Measurements from ENCODE around the gene TGFB2. TPM values are rescaled to one million over a fixed set of nuclear protein-coding genes. Genes with fewer than 3 reads are reported as not detected.

Gene TGFB2
- total and polyA plus RNA-seq, 8 donors: 0.35 to 13.6 (median 2.3) TPM; not detected in 1

DNA sequence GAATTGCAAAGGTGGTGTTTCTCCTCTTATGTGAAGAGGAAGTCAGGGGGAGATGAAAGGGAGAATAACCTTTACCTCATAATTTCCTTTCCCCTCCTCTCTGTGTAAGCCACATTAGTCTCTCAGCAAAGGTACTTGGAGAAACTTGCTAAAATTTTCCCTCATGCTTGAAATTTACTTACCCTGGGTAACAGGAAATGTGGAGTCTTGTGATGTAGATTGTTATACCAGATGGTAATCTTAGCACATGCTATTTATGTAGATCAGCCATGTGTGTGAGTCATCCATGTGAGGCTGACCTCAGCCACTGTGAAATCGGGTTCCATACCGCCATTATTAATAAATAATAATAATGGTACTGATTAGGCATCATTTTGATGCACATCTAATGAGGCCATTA lies 128.4 kb downstream of the TGFB2 start:
- H3K36me3 ChIP-seq: no peaks in the 10 kb centered on the region
- DNase-seq: no peak
- H3K27ac ChIP-seq: no peak overlapping the region
- intact Hi-C loops (cut with DNase I; ENCODE audit: low total_unique reads): no loop called here
- no peaks in the 10 kb centered on the region for H3K9me3 ChIP-seq
- peaks cover 0 to 13% (median 0%) of the 10 kb centered on the region in 4 donors for H3K4me1 ChIP-seq
- 57 to 75% (median 67%) methylated on average over 2 of the region's 2 CpGs for WGBS, 5 donors
- no peaks in the 10 kb centered on the region for H3K27me3 ChIP-seq
- TF ChIP-seq EP300 (IDR thresholded peaks at IDR 0.05) (no peak), POLR2AphosphoS5 (IDR thresholded peaks at IDR 0.05) (no peak), POLR2A (IDR thresholded peaks at IDR 0.05) (no peak)
- TF ChIP-seq, protein P1, sequence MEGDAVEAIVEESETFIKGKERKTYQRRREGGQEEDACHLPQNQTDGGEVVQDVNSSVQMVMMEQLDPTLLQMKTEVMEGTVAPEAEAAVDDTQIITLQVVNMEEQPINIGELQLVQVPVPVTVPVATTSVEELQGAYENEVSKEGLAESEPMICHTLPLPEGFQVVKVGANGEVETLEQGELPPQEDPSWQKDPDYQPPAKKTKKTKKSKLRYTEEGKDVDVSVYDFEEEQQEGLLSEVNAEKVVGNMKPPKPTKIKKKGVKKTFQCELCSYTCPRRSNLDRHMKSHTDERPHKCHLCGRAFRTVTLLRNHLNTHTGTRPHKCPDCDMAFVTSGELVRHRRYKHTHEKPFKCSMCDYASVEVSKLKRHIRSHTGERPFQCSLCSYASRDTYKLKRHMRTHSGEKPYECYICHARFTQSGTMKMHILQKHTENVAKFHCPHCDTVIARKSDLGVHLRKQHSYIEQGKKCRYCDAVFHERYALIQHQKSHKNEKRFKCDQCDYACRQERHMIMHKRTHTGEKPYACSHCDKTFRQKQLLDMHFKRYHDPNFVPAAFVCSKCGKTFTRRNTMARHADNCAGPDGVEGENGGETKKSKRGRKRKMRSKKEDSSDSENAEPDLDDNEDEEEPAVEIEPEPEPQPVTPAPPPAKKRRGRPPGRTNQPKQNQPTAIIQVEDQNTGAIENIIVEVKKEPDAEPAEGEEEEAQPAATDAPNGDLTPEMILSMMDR (IDR thresholded peaks at IDR 0.05): no peak
- no peak overlapping the region for H3K4me3 ChIP-seq

DNA sequence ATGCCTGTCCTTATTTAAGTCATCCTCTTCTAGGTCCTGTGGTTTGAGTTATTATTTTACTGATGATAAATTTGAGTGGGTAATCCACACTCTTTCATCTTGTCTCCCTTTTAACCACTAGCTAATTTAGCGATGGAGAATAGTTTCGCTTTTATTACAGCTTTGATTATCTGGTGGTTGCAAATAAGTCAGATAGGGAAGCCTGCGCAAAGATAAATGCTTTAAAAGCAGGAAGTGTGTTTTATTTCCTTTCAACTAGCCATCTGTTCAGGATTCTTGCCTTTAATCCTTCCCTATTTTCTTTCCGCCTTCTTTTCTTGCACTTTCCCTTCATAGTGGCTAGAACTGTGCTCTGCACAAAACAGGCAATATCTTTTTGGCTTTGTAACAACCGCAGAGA lies 129.0 kb downstream of the TGFB2 start:
- Histone ChIP-seq H3K36me3 (no peaks in the 10 kb centered on the region), H3K27ac (no peak overlapping the region), H3K9me3 (no peaks in the 10 kb centered on the region), H3K4me1 (peaks cover 0 to 13% (median 0%) of the 10 kb centered on the region in 4 donors), H3K27me3 (no peaks in the 10 kb centered on the region), H3K4me3 (no peak overlapping the region)
- intact Hi-C loops (cut with DNase I; ENCODE audit: low total_unique reads): no loop called here
- no peak for DNase-seq
- WGBS, 5 donors: 40 to 56% (median 50%) methylated on average over 5 of the region's 5 CpGs
- no peak for TF ChIP-seq POLR2A (IDR thresholded peaks at IDR 0.05)

DNA sequence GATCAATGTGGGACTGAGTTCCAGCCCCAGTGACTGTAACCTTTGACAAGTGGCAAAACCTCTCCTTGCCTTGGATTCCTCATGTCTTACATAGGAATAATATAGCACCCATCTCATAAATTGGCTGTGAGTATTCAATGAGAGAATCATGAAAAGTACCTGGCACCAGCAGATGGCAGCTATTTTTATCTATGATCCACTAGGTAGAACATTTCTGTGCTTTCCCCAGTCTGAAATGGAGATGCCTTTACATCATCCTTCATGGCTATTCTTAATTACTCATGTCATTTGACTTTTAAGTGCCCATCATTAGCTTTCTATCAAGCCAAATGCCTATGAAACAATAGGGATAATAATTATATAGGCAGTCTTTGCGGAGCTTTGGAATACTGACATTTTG lies 130.1 kb downstream of the TGFB2 start:
- no peak overlapping the region for H3K4me3 ChIP-seq
- intact Hi-C loops (cut with DNase I; ENCODE audit: low total_unique reads): no loop called here
- H3K27ac ChIP-seq: no peak overlapping the region
- H3K36me3 ChIP-seq: no peaks in the 10 kb centered on the region
- H3K27me3 ChIP-seq: no peaks in the 10 kb centered on the region
- H3K4me1 ChIP-seq: peaks cover 5 to 23% (median 6%) of the 10 kb centered on the region in 4 donors
- DNase-seq: no peak
- TF ChIP-seq POLR2A (IDR thresholded peaks at IDR 0.05): no peak
- TF ChIP-seq, protein P1 (IDR thresholded peaks at IDR 0.05): no peak
- TF ChIP-seq POLR2AphosphoS5 (IDR thresholded peaks at IDR 0.05): no peak
- no peak for TF ChIP-seq EP300 (IDR thresholded peaks at IDR 0.05)
- WGBS, 5 donors: 94 to 100% (median 98%) methylated on average over 1 of the region's 1 CpG
- H3K9me3 ChIP-seq: no peaks in the 10 kb centered on the region

DNA sequence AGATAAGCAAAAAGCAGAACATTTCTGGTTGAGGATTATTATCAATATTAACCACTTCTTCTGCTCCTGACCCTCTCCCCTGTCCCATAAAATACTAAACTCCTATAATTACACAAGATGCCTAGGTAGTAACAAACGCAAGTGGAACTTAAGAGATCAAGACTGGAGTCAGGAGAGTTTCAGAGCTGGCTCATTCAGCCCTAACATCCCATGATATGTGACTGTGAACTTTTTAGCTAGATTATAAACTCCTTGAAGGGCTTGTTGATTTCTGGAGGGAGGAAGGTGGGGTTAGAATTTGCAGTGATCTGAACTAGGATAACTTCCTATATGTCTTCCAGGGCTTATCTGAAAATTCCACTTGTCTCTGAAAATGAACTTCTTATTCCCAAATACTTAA lies 130.6 kb downstream of the TGFB2 start:
- no peak overlapping the region for H3K4me3 ChIP-seq
- 88 to 95% (median 93%) methylated on average over 1 of the region's 1 CpG for WGBS, 5 donors
- H3K27ac ChIP-seq: no peak overlapping the region
- peaks cover 8 to 27% (median 9%) of the 10 kb centered on the region in 4 donors for H3K4me1 ChIP-seq
- no peak for DNase-seq
- H3K36me3 ChIP-seq: no peaks in the 10 kb centered on the region
- TF ChIP-seq, protein P1 (IDR thresholded peaks at IDR 0.05): no peak
- no peaks in the 10 kb centered on the region for H3K27me3 ChIP-seq
- H3K9me3 ChIP-seq: no peaks in the 10 kb centered on the region
- intact Hi-C loops (cut with DNase I; ENCODE audit: low total_unique reads): no loop called here

DNA sequence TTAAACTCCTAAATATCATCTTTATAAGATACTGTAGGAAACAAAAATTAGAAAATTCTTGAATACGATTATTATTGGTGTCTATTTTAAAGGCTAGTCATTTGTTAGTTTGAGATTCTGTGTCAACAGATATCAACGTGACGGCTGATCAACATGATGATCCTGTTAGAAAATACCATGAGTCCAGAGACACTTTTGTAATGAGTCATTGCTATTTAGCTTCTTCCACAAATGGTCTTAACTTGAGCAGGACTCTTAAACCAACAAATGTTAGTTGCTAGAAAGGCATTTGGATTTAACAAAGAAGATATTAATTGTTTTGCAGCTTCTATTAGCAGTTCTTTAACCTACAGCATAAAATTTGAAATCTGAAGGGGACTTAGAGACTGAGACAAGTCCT lies 131.2 kb downstream of the TGFB2 start:
- intact Hi-C loops (cut with DNase I; ENCODE audit: low total_unique reads): no loop called here
- TF ChIP-seq EP300 (IDR thresholded peaks at IDR 0.05): no peak
- TF ChIP-seq, protein P1 (IDR thresholded peaks at IDR 0.05): no peak
- no peak for TF ChIP-seq POLR2A (IDR thresholded peaks at IDR 0.05)
- no peak for TF ChIP-seq POLR2AphosphoS5 (IDR thresholded peaks at IDR 0.05)
- Histone ChIP-seq H3K27ac (no peak overlapping the region), H3K4me3 (no peak overlapping the region), H3K36me3 (no peaks in the 10 kb centered on the region), H3K9me3 (no peaks in the 10 kb centered on the region), H3K4me1 (peaks cover 8 to 33% (median 14%) of the 10 kb centered on the region in 4 donors), H3K27me3 (no peaks in the 10 kb centered on the region)
- DNase-seq: no peak
- WGBS, 5 donors: 62 to 71% (median 68%) methylated on average over 3 of the region's 3 CpGs

Measured in stomach (tissue), 9 donors.